GM18517 (cell line): Measurements from ENCODE around the gene STXBP4.

Source experiments
- ATAC-seq: cut with Tn5 transposase; IDR thresholded peaks from one replicate; pipeline ENCODE4 v1.9.1; 2021; ENCODE audit warnings: mild to moderate bottlenecking, moderate library complexity; ENCODE audit not compliant: unreplicated experiment

Gene STXBP4

GRCh38 chr17:55212880-55213279 lies 244.3 kb downstream of the STXBP4 start:
- ATAC-seq = no peak

GRCh38 chr17:55215711-55216110 lies 247.1 kb downstream of the STXBP4 start:
- ATAC-seq = no peak

GRCh38 chr17:55216888-55217287 lies 248.3 kb downstream of the STXBP4 start:
- ATAC-seq = no peak

GRCh38 chr17:55219459-55219858 lies 250.9 kb downstream of the STXBP4 start:
- no peak for ATAC-seq

GRCh38 chr17:55219934-55220333 lies 251.4 kb downstream of the STXBP4 start:
- ATAC-seq = no peak
